ENCODE measurements around the gene MESP2. TPM values are rescaled to one million over a fixed set of nuclear protein-coding genes. Genes with fewer than 3 reads are reported as not detected.

Gene MESP2
- total and polyA plus RNA-seq, 9 of the 15 experiments (the other 6 are each of a cell fraction or from before 2014, with no cell fraction given): 0.08 to 0.82 (median 0.37) TPM

DNA sequence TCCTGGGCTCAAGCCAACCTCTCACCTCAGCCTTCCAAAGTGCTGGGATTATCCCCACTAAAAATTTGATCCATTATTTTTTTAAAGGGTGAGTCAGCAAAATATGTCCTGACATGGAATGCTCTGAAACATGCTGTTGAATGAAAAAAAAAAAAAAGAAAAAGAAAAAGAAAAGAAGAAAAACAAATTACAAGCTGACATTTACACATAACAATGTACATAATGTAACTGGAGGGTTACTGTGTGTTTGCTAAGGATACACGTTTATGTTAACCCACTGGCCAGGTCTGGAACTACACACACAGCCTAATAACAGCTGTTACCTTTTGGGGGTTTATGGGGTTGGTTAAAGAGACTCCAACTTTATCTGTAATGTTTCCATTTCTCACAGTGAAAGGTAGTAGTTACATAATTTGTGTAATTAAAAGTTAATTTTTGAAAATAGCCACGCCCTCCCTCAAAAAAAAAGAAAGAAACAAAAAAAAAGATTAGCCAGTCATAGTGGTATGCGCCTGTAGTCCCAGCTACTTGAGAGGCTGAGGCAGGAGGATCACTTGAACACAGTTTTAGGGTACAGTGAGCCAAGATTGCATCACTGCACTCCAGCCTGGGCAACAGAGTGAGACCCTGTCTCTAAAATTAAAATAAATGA, 3.1 kb upstream of the MESP2 start:
- intact Hi-C loops (cut with micrococcal nuclease) (no loop called here), in situ Hi-C loops (cut with MboI) (no loop called here)
- peaks cover 13 to 33% of the 10 kb centered on the region in 2 experiments for H3K4me1 ChIP-seq (replicated peaks in 1 of 2; ENCODE audit: control insufficient read depth in 2 of 2, insufficient read depth in 2 of 2, low read length in 2 of 2)
- ATAC-seq (peak; percentile 45; the same call in 1 of the 3 replicates), DNase-seq (ENCODE audit: extremely low read depth in 1 of 4, low spot score in 3 of 4) (peak in 3 of 4 experiments; percentile 34 to 52 (median 52)), FAIRE-seq (peak; percentile 88)
- no peaks in the 10 kb centered on the region for H3K27me3 ChIP-seq (ENCODE audit: control insufficient read depth in 2 of 2, insufficient read depth in 2 of 2, low read length in 2 of 2)
- no peak overlapping the region for H3K9ac ChIP-seq (ENCODE audit: insufficient read depth in 1 of 2, low read depth in 2 of 2, low read length in 2 of 2)
- peak overlapping the region; percentile 73; the same call in 1 of the 2 replicates for H2AFZ ChIP-seq (ENCODE audit: low read depth, low read length)
- H3K79me2 ChIP-seq (ENCODE audit: control insufficient read depth, insufficient read depth, low read length): no peaks in the 10 kb centered on the region
- H3K4me2 ChIP-seq (ENCODE audit: insufficient read depth, low read length): no peak overlapping the region
- H3K9me1 ChIP-seq (ENCODE audit: control insufficient read depth, insufficient read depth, low read length): peaks cover 3% of the 10 kb centered on the region
- H3K36me3 ChIP-seq (ENCODE audit: control insufficient read depth, insufficient read depth, low read length): no peaks in the 10 kb centered on the region
- CTCF ChIA-PET (ENCODE audit: low intra/inter-chr PET ratio): no interaction called here
- BruUV-seq (replicated peaks): no TSS peak
- POLR2A ChIA-PET: interaction anchor here (0.7 kb wide), 1 partner anchor 36 kb away, joined by 3 read pairs; no protein-coding TSS in a partner anchor
- 62% methylated on average over 3 of the region's 3 CpGs for WGBS (ENCODE audit: insufficient coverage, low coverage, missing lambda C conversion rate)
- no peak overlapping the region for H3K4me3 ChIP-seq
- no peak overlapping the region for H3K27ac ChIP-seq (ENCODE audit: extremely low read depth, low read depth, low read length)
- no peaks in the 10 kb centered on the region for H3K9me3 ChIP-seq (replicated peaks; ENCODE audit: control insufficient read depth, insufficient read depth, low read depth, low read length)
- no peaks in the 10 kb centered on the region; the same call in 1 of the 2 replicates for H4K20me1 ChIP-seq (replicated peaks; ENCODE audit: control insufficient read depth, insufficient read depth, low read length)
- TF ChIP-seq MAFG (tag; conservative IDR thresholded peaks at IDR 0.05) (peak; percentile 97), COPS2 (conservative IDR thresholded peaks at IDR 0.05) (no peak), ZNF121 (CRISPR knock-in tag; conservative IDR thresholded peaks at IDR 0.05) (peak; percentile 43), ZSCAN29 (IDR thresholded peaks at IDR 0.05) (no peak), POLR2A (conservative IDR thresholded peaks at IDR 0.05) (no peak), KDM4B (IDR thresholded peaks at IDR 0.05; ENCODE audit: borderline replicate concordance in 2 of 2, low read depth in 1 of 2) (no peak), ZNF561 (CRISPR knock-in tag; conservative IDR thresholded peaks at IDR 0.05) (no peak), DPF2 (IDR thresholded peaks at IDR 0.05) (peak; percentile 43; the same call in 1 of the 2 replicates), KLF16 (IDR thresholded peaks at IDR 0.05) (no peak), ZNF507 (tag; conservative IDR thresholded peaks at IDR 0.05) (no peak), TEAD4 (IDR thresholded peaks at IDR 0.05; ENCODE audit: low read length) (no peak), TEAD4 (CRISPR knock-in tag; IDR thresholded peaks at IDR 0.05; ENCODE audit: borderline replicate concordance) (no peak), NFIX (CRISPR knock-in tag; IDR thresholded peaks at IDR 0.05; ENCODE audit: low read depth) (no peak)
- TF ChIP-seq, protein P1, sequence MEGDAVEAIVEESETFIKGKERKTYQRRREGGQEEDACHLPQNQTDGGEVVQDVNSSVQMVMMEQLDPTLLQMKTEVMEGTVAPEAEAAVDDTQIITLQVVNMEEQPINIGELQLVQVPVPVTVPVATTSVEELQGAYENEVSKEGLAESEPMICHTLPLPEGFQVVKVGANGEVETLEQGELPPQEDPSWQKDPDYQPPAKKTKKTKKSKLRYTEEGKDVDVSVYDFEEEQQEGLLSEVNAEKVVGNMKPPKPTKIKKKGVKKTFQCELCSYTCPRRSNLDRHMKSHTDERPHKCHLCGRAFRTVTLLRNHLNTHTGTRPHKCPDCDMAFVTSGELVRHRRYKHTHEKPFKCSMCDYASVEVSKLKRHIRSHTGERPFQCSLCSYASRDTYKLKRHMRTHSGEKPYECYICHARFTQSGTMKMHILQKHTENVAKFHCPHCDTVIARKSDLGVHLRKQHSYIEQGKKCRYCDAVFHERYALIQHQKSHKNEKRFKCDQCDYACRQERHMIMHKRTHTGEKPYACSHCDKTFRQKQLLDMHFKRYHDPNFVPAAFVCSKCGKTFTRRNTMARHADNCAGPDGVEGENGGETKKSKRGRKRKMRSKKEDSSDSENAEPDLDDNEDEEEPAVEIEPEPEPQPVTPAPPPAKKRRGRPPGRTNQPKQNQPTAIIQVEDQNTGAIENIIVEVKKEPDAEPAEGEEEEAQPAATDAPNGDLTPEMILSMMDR (IDR thresholded peaks at IDR 0.05 in 2 of 3, conservative IDR thresholded peaks at IDR 0.05 in 1 of 3; ENCODE audit: insufficient read depth in 2 of 3, low read depth in 1 of 3, low read length in 3 of 3): peak in 2 of 3 experiments; percentile 17 to 37; a peak in 2 of 6 replicates
- TF ChIP-seq, protein P2, sequence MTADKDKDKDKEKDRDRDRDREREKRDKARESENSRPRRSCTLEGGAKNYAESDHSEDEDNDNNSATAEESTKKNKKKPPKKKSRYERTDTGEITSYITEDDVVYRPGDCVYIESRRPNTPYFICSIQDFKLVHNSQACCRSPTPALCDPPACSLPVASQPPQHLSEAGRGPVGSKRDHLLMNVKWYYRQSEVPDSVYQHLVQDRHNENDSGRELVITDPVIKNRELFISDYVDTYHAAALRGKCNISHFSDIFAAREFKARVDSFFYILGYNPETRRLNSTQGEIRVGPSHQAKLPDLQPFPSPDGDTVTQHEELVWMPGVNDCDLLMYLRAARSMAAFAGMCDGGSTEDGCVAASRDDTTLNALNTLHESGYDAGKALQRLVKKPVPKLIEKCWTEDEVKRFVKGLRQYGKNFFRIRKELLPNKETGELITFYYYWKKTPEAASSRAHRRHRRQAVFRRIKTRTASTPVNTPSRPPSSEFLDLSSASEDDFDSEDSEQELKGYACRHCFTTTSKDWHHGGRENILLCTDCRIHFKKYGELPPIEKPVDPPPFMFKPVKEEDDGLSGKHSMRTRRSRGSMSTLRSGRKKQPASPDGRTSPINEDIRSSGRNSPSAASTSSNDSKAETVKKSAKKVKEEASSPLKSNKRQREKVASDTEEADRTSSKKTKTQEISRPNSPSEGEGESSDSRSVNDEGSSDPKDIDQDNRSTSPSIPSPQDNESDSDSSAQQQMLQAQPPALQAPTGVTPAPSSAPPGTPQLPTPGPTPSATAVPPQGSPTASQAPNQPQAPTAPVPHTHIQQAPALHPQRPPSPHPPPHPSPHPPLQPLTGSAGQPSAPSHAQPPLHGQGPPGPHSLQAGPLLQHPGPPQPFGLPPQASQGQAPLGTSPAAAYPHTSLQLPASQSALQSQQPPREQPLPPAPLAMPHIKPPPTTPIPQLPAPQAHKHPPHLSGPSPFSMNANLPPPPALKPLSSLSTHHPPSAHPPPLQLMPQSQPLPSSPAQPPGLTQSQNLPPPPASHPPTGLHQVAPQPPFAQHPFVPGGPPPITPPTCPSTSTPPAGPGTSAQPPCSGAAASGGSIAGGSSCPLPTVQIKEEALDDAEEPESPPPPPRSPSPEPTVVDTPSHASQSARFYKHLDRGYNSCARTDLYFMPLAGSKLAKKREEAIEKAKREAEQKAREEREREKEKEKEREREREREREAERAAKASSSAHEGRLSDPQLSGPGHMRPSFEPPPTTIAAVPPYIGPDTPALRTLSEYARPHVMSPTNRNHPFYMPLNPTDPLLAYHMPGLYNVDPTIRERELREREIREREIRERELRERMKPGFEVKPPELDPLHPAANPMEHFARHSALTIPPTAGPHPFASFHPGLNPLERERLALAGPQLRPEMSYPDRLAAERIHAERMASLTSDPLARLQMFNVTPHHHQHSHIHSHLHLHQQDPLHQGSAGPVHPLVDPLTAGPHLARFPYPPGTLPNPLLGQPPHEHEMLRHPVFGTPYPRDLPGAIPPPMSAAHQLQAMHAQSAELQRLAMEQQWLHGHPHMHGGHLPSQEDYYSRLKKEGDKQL (CRISPR knock-in tag; IDR thresholded peaks at IDR 0.05; ENCODE audit: borderline replicate concordance): no peak
- TF ChIP-seq, protein P3, sequence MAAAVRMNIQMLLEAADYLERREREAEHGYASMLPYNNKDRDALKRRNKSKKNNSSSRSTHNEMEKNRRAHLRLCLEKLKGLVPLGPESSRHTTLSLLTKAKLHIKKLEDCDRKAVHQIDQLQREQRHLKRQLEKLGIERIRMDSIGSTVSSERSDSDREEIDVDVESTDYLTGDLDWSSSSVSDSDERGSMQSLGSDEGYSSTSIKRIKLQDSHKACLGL (CRISPR knock-in tag; IDR thresholded peaks at IDR 0.05; ENCODE audit: borderline replicate concordance, poor library complexity, severe bottlenecking): no peak
